GM23338 (cell line): ENCODE results near the gene POU3F2.
A peak's percentile ranks its signal among the peaks of the same experiment; 100 is the strongest.

ENCODE experiments used
- CTCF ChIP-seq, 2 experiments: fragments of 200-600 bp in 1 of 2; sonication (generic) in 1 of 2; conservative IDR thresholded peaks; 2 replicates each; pipeline versions ENCODE4 v1.5.1 to v1.6.1; 2016 to 2017; ENCODE audit warnings: antibody characterized with exemption in 2 of 2, low read depth in 2 of 2, mild to moderate bottlenecking in 2 of 2, moderate library complexity in 1 of 2
- EZH2 ChIP-seq: fragments of 200-600 bp; sonication (generic); IDR thresholded peaks from one replicate; pipeline ENCODE4 v1.8.0; 2017; ENCODE audit warnings: antibody characterized with exemption, mild to moderate bottlenecking, low read depth; ENCODE audit not compliant: unreplicated experiment
- EZH2phosphoT487 ChIP-seq: fragments of 200-600 bp; sonication (generic); IDR thresholded peaks from one replicate; pipeline ENCODE4 v1.8.1; 2018; ENCODE audit warnings: antibody characterized with exemption; ENCODE audit not compliant: unreplicated experiment
- JUNB ChIP-seq: IDR thresholded peaks from one replicate; pipeline ENCODE4 v1.6.1; 2016; ENCODE audit warnings: antibody characterized with exemption; ENCODE audit not compliant: unreplicated experiment
- POLR2AphosphoS5 ChIP-seq: IDR thresholded peaks from 2 replicates; pipeline ENCODE4 v1.6.1; 2016; ENCODE audit warnings: antibody characterized with exemption, low read depth
- REST ChIP-seq: IDR thresholded peaks from one replicate; pipeline ENCODE4 v1.6.1; 2018; ENCODE audit warnings: antibody characterized with exemption; ENCODE audit not compliant: unreplicated experiment

GRCh38 chr6:98825600-98826230 lies 8.7 kb upstream of the POU3F2 start:
- no peak for TF ChIP-seq CTCF (conservative IDR thresholded peaks at IDR 0.05; ENCODE audit: low read depth in 2 of 2)
- no peak for TF ChIP-seq EZH2phosphoT487
- TF ChIP-seq REST, result no peak
- no peak for TF ChIP-seq EZH2
- no peak for TF ChIP-seq JUNB
- peak; percentile 19; the same call in 1 of the 2 replicates for TF ChIP-seq POLR2AphosphoS5
